Esophagus muscularis mucosa (tissue), 4 donors: Measurements from ENCODE around the gene GUSB.
"Not testable (repeated sequence)": the region's sequence is repeated elsewhere in the genome, so short reads cannot be mapped to it uniquely, and the experiment has no call there.

Source experiments
- EP300 ChIP-seq: sonication (generic); formaldehyde crosslinking; IDR thresholded peaks from one replicate; pipeline ENCODE4 v1.6.1; 2017; ENCODE audit warnings: antibody characterized with exemption
- POLR2A ChIP-seq: fragments of 450-650 bp; IDR thresholded peaks from one replicate; pipeline ENCODE4 v1.6.1; 2017; ENCODE audit warnings: antibody characterized with exemption, moderate library complexity, mild to moderate bottlenecking, low read depth
- POLR2AphosphoS5 ChIP-seq, 2 donors: sonication (generic); formaldehyde crosslinking; IDR thresholded peaks; one replicate each; pipeline ENCODE4 v1.6.1; 2017; ENCODE audit warnings: antibody characterized with exemption in 2 of 2
- TF ChIP-seq, protein P1 (sequence below), 3 experiments: fragments of 200-600 bp in 2 of 3; fragments of 450-650 bp in 1 of 3; sonication (generic) in 2 of 3; IDR thresholded peaks; one replicate each; pipeline ENCODE4 v1.5.1; 2017 to 2019; ENCODE audit warnings: antibody characterized with exemption in 3 of 3, mild to moderate bottlenecking in 2 of 3, moderate library complexity in 1 of 3

DNA sequence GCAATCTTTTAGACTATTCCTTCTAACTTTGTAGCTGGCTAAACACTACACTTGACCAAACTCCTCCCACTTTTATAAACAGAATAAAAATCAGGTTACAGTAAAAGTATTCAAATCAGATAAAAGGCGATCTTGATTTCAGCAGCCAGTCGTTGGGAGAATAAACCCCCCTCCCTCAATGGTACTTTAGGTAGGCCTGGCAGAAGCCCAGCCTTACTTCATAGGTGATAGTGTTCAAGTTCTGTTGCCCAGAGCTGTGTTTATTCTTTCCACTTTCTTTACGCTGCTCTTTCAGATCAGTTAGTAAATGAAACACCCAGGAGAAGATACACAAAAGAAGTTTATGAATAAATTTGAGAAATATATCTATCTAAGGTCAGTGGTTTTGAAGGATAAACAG is 46.3 kb upstream of the GUSB start:
- TF ChIP-seq, protein P1, sequence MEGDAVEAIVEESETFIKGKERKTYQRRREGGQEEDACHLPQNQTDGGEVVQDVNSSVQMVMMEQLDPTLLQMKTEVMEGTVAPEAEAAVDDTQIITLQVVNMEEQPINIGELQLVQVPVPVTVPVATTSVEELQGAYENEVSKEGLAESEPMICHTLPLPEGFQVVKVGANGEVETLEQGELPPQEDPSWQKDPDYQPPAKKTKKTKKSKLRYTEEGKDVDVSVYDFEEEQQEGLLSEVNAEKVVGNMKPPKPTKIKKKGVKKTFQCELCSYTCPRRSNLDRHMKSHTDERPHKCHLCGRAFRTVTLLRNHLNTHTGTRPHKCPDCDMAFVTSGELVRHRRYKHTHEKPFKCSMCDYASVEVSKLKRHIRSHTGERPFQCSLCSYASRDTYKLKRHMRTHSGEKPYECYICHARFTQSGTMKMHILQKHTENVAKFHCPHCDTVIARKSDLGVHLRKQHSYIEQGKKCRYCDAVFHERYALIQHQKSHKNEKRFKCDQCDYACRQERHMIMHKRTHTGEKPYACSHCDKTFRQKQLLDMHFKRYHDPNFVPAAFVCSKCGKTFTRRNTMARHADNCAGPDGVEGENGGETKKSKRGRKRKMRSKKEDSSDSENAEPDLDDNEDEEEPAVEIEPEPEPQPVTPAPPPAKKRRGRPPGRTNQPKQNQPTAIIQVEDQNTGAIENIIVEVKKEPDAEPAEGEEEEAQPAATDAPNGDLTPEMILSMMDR (IDR thresholded peaks at IDR 0.05) = not testable (repeated sequence)
- TF ChIP-seq EP300; POLR2A; POLR2AphosphoS5 (IDR thresholded peaks at IDR 0.05): not testable (repeated sequence)
